Keratinocyte (primary cell): ENCODE results near the gene NUDT14.

Experiments used
- CTCF ChIP-seq, 3 experiments: IDR thresholded peaks in 1 of 3; conservative IDR thresholded peaks in 1 of 3; optimal IDR thresholded peaks in 1 of 3; 2 replicates in 2 of 3; 3 replicates in 1 of 3; pipeline versions ENCODE3 to v1.5.1; 2011; ENCODE audit warnings: low read length in 3 of 3, mild to moderate bottlenecking in 3 of 3, moderate library complexity in 2 of 3, control low read depth in 1 of 3, inconsistent platforms in 1 of 3; ENCODE audit not compliant: insufficient read depth in 2 of 3; ENCODE audit errors: extremely low read depth in 1 of 3
- EZH2 ChIP-seq: IDR thresholded peaks from one replicate; pipeline ENCODE4 v1.6.1; 2012; ENCODE audit warnings: inconsistent platforms, mild to moderate bottlenecking, low read length, moderate library complexity

GRCh38 chr14:105151838-105152793 is 29.0 kb downstream of the NUDT14 start:
- TF ChIP-seq CTCF (optimal IDR thresholded peaks at IDR 0.05 in 1 of 3, IDR thresholded peaks at IDR 0.05 in 1 of 3, conservative IDR thresholded peaks at IDR 0.05 in 1 of 3; ENCODE audit: extremely low read depth in 1 of 3, insufficient read depth in 2 of 3, low read length in 3 of 3) (no peak), EZH2 (no peak)
